Fibroblast of skin of right quadriceps (primary cell): ENCODE data around the gene FAM193A.
"Not testable (repeated sequence)": the region's sequence is repeated elsewhere in the genome, so short reads cannot be mapped to it uniquely, and the experiment has no call there.

Experiments used
- DNase-seq: peaks from one replicate; pipeline ENCODE4 v3.0.0-alpha.2; 2013

Gene FAM193A

DNA sequence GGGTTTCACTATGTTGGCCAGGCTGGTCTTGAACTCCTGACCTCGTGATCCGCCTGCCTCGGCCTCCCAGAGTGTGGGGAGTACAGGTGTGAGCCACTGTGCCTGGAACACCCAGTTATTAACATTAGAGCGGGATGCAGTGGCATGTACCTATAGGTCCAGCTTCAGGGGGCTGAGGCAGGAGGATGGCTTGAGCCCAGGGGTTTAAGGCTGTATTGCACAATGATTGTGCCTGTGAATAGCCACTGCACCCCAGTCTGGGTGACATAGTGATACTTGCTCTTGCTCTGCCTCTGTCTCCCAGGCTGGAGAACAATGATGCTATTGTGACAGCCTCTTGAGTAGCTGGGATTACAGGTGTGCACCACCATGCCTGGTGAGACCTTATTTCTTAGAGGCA is 39.8 kb downstream of the FAM193A start:
- no peak for DNase-seq

DNA sequence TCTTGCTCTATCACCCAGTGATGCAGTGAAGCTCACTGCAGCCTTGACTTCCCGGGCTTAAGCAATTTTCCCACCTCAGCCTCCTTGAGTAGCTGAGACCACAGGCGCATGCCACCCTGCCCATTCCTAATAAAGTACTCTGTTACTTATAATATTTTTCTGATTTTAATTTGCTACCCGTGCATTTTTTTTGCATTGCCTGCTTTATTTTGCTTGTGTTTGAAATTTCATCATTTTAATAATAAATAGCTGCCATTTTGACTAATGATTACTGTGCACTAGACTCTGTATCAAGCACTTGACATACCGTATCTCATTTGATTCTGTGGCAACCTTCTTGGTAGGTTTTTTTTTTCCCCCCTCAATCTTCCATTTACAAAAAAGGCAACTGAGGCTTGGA is 41.7 kb downstream of the FAM193A start:
- no peak for DNase-seq

DNA sequence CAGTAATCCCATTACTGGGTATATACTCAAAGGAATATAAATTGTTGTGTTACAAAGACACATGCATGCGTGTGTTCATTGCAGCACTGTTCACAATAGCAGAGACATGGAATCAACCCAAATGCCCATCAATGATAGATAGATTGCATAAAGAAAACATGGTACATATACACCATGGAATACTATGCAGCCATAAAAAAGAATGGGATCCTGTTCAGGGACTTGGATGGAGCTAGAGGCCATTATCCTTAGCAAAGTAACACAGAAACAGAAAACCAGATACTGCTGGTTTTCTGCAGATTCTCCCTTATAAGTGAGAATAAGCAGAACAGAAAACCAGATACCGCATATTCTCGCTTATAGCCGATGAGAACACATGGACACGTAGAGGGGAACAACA is 43.5 kb downstream of the FAM193A start:
- DNase-seq = no peak

DNA sequence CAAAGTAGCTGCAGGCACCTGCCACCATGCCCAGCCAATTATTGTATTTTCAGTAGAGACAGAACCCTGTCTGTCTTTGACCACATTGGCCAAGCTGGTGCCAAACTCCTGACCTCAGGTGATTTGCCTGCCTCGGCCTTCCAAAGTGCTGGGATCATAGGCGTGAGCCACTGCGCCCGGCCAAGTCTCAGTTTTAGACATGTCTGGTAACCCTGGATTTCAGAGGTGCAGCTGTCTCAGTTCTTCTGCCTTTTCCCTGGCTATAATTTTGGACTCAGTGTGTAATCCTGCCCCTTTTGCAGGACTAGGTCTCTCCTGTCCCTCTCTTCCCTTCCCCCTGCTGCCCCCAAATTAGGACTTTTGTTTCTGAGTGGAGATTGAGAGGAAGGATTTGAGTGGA is 46.6 kb downstream of the FAM193A start:
- no peak for DNase-seq

DNA sequence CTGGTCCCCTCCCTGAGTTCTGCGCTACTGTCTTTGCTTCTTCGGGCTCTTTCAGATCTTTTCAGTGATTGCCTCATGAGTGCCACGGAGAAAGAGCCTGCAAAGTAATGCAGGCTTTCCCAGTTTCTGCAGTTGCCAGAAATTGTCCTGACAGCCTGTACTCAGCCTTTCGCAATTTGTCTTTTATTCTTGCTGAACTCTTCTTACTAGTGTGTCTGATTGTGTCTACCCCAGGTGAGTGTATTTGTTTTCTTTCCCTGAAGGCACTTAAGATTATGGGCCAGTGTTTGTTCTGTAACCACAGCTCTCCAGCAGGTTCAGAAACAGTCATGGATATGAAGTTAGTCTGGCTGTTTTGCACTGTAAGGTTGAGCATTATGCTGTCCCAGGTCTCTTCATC is 47.1 kb downstream of the FAM193A start:
- DNase-seq = peak; percentile 6

DNA sequence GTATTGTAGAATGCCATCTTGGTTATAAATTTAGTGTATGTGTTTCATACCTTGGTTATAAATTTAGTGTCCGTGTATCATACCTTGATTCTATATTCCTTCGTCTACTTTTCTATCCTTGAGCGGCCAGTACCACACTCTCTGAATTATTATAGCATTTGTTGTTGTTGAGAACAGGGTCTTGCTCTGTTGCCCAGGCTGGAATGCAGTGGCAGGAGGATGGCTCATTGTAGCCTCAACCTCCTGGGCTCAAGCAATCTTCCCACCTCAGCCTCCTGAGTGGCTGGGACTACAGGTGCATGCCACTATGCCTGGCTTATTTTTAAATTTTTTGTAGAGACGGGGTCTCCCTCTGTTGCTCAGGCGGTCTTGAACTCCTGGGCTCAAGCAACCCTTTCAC is 50.1 kb downstream of the FAM193A start:
- DNase-seq = no peak

DNA sequence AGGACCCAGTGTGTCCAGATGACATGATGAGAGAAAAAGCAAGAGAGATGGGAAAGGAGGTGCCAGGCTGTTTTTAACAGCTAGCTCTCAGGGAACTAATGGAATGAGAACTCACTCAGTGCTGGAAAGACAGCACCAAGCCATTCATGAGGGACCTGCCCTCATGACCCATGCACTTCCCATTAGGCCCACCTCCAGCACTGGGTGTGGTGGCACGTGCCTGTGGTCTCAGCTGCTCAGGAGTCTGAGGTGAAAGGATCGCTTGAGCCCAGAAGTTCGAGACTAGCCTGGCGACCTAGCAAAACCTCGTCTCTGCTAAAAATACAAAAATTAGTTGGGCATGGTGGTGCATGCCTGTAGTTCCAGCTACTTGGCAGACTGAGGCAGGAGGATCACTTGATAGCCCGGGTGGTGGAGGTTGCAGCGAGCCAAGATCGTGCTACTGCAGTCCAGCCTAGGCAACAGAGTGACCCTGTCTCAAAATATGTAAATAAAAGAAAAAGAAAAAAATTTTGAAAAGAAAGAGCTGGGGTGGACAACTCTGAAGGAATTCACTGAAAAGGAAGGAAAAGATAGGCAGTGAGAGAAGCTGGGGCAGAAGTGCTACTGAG is 50.9 kb downstream of the FAM193A start:
- no peak for DNase-seq

DNA sequence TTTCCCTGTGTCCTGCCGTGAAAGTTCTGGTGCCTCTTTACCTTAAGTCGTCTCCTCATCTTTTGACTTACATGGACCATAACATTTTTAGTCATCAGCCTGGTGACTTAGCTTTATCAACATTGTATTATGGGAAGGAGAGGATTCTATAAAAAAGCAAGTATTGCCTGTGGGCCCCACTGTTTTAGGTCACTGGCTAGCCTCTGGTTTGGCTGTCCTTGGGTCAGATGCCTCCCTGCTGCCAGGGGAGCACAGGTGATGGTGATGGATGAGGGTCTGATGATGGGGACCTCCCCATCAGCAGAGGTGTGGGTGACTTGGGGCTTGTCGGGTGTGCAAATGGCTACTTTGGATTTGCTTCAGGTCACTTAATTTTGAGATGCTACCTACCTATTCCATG is 51.8 kb downstream of the FAM193A start:
- DNase-seq = no peak

DNA sequence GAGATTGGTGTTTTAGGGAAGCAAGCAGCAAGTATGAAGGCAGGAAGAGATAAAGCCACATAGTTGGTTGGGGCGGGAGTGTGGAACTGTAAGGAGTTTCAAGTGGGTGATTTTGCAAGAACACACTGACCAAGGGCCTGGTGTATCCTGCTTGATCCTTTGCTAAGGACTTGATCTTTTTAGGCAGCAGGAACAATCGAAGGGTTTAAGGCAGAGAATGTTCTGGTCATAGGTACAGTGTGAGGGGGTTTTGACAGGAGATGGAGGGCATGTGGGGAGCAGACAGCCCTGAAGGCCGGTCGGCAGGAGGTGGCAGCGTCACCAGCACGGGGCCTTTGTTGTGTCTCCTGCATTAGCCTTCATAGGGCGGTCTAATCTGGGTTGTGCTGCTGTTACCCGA is 54.7 kb downstream of the FAM193A start:
- no peak for DNase-seq

DNA sequence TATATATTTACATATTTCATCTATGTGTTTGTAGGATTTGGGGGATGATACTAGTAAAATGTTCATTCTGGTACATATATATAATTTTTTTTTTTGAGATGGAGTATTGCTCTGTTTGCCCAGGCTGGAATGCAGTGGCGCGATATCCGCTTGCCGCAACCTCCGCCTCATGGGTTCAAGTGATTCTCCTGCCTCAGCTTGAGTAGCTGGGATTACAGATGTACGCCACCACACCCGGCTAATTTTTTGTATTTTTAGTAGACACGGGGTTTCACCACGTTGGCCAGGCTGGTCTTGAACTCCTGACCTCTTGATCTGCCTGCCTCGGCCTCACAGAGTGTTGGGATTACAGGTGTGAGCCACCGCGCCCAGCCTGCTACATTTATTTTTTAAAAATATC is 55.6 kb downstream of the FAM193A start:
- DNase-seq = not testable (repeated sequence)

DNA sequence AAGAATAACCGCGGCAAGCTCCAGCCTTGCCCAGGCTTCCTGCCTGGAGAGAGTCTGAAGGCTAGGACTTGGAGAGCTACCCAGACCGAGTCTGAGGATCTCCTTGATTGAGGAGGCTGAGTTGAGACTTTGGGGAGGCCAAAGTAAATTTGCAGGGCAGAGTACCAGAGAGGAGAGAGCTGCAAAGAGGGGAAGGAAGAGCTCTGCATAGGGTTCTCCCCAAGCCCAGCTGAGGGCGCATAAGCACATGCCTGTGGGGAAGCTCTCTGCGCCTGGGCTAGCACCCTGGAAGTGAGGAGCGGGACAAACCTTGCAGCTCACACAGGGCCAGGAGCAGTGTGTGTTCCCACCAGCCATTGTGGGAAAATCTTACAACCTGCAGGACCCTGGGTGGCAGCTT is 56.1 kb downstream of the FAM193A start:
- no peak for DNase-seq

DNA sequence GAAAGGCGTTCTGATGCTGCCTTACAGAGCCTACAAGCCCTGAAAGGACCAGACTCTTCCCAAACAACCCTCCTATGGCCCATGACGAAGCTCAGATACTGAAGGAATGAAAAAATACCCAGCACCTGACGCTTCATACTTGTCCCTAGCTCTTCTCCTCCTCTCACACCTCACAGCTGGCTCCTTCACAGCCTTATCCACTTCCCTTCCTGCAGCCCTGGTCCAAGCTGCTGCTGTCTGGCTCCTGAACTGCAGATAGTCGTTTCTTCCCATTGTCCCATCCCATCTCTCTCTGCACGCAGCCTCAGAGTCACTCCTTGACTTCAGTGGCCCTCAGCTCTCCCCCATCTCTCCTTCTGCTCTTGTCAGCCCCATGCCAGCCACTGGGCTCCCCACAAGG is 56.6 kb downstream of the FAM193A start:
- DNase-seq = no peak

DNA sequence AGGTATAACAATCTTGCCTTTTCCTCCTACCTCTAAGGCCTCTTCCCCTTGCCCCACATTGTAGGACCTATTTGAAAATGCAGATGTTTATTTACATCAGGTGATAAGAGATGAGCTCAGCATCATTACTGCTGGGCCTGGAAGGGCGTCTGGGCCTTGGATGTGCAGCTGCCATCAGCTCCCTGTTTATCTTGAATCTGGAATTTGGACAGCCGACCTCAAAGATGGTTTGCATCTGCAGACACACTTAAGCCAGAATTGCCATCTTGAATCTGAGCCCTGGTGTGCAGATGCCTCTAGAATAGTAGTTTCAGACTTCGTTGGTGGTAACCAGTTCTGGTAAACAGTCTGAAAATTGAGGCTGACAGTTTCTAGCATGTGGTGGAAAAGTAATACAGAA is 59.0 kb downstream of the FAM193A start:
- DNase-seq = no peak

DNA sequence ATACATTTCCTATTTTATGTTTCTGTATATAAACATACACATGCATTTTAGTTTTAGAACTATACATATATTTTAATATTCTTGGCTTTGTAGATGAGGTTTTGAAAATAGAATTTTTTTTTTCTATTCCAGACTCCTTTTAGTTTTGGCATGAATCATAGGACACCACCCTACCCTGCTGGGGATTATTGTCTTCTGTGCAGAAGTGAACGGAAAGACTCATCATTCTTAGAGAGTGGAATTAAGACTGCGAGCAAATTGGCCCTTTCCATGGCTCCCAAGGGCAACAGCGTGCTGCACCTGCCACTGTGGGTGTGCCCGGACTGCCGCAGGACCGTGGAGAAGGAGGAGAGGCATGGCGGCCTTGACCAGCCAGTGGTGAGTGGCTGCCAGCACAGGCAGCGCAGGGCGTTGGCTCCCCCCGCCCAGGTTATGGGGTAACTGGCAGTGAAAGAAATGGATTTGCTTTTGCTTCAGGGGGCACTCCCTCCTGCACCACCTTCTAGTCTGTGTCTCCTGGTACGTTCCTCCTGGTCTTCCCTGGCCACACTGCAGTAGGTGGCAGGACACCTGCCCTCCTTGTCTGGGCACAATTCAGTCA is 59.6 kb downstream of the FAM193A start:
- no peak for DNase-seq

DNA sequence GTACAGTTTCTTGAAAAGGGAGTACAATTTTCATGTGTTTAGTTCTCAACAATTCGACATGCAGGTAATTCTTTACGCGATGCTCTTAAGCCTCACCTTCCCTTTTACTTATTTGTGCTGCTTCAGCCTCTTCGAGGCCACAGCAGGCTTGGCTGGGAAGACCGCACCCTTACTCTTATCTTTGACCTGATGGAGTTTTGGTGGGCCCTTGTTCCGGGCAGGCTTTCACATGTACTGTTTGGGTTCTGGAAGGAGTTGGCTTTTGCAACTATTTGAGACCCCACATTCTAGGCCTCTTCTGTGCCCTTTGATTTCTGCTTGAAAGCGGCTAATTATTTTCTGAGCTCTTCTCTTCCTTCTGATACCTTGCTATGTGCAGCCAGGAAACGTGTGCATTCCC is 60.2 kb downstream of the FAM193A start:
- no peak for DNase-seq

DNA sequence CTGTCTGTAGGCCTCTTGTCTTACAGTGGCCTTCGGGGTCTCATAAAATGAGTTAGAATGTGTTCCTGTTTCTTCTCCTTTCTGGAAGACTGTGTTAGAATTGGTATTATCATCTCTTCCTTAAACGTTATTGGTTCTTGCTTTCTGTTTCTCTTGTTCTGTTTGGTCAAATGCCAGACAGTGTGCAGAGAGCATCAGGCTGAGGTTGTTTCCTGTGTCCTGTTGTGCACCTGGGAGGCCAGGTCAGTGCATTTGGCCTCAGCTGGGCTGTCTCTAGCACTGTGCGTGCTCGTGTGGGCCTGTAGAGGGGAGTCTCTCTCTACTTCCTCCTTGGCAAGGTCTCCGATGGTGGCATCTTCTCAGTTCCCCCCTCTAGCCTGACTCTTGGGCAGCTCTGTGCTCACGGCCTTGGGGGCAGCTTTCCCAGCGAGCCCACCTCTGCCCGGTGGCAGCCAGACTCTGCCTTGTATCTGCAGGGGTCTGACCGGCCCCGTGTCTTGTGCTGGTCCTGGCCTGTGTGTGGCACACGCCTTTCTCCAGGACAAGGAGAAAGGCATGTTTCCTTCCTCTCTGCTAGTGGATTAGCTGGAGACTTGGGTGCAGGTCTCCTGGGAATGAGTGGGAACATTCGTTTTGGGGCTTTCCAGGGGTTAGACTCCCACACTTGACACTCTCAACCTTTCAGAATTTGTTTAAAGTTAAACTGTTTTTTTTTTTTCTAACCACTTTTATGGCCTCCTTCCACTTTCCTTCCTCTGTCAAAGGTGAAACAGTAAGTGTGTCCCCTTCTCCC is 62.3 kb downstream of the FAM193A start:
- no peak for DNase-seq

DNA sequence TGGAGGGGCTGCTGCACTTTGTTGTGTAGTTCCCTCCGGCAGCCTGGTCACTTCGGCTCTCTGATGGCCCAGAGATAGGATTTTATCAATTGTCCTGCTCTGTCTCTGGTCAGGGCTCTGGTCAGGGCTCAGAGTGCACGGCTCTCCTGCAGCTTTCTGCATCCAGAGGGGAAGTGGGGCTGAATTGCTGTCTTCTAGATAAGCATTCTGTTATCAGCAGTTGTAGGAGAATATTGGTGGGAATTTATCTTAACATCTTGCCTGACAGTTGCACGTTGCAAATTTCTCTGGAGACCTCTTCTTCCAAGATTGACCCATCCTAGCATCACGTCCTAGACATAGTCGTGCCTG is 62.8 kb downstream of the FAM193A start:
- DNase-seq = no peak

DNA sequence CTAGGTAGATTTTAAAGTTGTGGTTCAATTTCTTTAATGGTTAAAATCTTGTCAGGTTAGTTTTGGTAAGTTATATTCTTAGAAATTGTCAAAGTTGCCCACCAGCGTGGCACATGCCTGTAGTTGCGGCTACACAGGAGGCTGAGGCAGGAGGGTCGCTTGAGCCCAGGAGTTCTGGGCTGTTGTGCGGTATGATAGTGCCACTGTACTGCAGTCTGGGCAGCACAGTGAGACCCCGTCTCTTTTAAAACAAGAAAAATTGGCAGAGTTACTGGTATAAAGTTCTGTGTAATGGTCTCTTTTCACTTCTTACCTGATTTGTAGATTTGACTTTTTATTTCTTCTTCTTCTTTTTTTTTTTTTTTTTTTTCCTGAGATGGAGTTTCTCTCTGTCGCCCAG is 64.4 kb downstream of the FAM193A start:
- no peak for DNase-seq

DNA sequence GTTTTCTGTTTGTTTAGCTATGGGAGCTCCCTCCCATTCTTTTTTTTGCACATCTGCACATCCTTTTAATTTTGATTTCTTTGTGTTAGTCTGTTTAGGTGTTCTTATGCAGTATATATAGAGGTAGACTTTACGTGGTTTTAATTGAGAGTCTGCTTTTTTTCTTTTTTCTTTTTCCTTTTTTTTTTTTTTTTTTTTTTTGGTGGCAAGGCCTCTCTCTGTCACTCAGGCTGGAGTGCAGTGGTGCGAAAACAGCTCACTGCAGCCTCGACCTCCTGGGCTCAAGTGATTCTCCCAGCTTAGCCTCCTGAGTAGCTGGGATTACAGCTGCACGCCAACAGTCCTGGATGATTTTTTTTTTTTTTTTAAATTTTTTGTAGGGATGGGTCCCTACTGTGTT is 68.2 kb downstream of the FAM193A start:
- no peak for DNase-seq

DNA sequence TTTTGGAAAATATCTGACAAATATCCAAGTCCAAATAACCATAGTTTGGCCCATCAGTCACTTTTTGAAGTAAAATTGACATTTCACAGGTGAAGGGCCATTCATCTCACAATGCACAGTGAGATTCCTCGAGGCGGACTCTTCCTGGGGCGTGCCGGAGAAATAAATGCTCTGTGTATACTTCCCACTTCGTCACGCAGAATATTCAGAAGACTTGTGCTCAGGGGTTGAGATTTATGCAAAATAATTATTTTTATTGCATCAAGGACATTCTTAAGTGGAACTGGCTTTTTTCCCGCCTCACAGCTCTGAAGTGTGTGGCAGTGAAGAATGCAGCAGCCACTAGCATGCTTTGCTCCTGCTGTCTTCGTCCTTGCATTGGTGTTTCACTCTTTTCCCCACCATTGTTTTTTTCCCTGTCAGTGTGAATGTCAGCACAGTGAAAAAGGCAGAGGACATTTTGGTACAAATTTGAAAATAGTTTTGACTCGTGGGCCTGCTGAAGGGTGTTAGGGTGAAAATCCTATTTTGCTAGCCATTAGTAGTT is 70.6 kb downstream of the FAM193A start:
- DNase-seq = no peak

DNA sequence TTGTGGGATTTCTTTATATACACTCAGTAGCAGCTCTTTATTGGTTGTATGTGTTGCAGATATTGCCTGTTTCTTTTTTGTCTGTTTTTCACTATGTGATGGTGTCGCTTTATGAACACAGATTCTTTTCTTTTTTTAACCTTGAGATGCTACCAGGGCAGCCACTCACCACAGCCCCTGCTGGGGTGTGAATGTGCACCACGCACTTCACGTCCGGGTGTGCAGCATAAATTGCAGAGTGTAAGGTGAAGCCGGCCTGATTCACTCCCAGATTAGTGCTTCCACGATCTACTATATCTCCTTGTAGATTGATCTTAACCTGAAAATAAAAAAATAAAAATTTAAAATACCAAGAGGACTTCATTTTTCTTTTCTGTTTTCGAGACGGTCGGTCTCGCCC is 71.4 kb downstream of the FAM193A start:
- no peak for DNase-seq

DNA sequence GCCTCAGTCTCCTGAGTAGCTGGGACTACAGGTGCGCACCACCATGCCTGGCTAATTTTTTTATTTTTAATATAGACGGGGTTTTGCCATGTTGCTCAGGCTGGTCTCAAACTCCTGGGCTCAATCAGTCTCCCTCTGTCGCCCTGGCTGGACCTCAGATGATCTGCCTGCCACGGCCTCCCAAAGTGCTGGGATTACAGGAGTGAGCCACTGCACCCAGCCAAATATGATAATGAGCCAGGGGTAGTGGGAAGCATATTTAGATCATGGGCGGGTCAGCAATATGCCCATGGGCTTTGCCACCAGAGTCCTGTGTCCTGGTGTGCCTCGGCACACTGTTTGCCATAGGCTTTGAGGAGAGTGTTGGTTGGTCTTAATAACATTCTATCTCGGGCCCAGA is 71.8 kb downstream of the FAM193A start:
- DNase-seq = no peak

DNA sequence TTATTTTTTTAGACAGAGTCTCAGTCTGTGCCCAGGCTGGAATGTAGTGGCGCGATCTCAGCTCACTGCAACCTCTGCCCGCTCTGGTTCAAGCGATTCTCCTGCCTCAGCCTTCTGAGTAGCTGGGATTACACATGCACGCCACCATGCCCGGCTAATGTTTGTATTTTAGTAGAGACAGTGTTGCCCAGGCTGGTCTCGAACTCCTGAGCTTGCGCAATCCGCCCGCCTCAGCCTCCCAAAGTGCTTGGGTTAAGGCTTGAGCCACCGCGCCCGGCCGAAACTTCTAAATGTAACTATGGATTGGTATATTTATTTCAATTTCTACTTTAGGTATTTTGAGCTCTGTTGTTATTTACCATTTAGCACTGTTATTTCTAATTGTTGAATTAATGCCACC is 79.4 kb downstream of the FAM193A start:
- DNase-seq = no peak

DNA sequence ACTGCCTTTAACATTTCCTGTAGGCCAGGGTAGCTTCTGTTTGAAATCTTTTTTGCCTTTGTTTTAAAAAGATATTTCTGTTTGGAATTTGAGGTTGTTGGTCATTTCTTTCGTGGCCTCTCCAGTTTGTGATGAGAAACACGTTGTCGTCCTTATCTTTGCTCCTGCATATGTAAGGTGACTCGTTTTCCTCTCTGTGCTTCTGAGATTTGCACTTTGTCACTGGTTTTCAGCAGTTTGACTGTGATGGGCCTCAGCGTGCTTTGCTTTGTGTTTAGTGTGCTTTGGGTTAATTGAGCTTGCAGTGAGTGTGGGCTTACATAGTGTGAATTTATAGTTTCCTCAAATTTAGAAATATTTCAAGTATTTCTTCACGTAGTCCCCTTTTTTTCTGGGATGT is 81.5 kb downstream of the FAM193A start:
- DNase-seq = no peak
